Measurements from ENCODE around the gene MACF1. TPM values are rescaled to one million over a fixed set of nuclear protein-coding genes. Genes with fewer than 3 reads are reported as not detected.

MACF1 gene
- total and polyA plus RNA-seq, 4 donors = 23.3 to 216 (median 51.2) TPM

- Histone ChIP-seq H3K27ac (ENCODE audit: low read depth in 1 of 2, low read length in 2 of 2) (no peak overlapping the region), H3K9me3 (ENCODE audit: control insufficient read depth in 4 of 4, low read length in 3 of 4) (no peaks in the 10 kb centered on the region), H3K27me3 (ENCODE audit: control insufficient read depth in 4 of 4, insufficient read depth in 4 of 4, low read length in 3 of 4) (no peaks in the 10 kb centered on the region), H3K9ac (ENCODE audit: low read depth in 1 of 2, low read length in 2 of 2) (no peak overlapping the region), H3K4me3 (ENCODE audit: low read depth in 1 of 3, low read length in 3 of 3) (no peak overlapping the region), H3K4me1 (ENCODE audit: control insufficient read depth in 4 of 4, insufficient read depth in 4 of 4, low read length in 3 of 4) (peaks cover 3 to 22% (median 14%) of the 10 kb centered on the region in 4 donors), H3K36me3 (ENCODE audit: control insufficient read depth in 4 of 4, insufficient read depth in 3 of 4, low read depth in 1 of 4, low read length in 3 of 4) (no peaks in the 10 kb centered on the region)
- TF ChIP-seq FOXA2 (IDR thresholded peaks at IDR 0.05) = no peak
- TF ChIP-seq JUND (IDR thresholded peaks at IDR 0.05) = no peak
- no peak for TF ChIP-seq EGR1 (IDR thresholded peaks at IDR 0.05; ENCODE audit: low read depth in 2 of 2)
- no peak for TF ChIP-seq ZBTB33 (IDR thresholded peaks at IDR 0.05)
- peak in 1 of 2 donors; percentile 31 for TF ChIP-seq RXRA (IDR thresholded peaks at IDR 0.05)
- TF ChIP-seq FOXA1 (IDR thresholded peaks at IDR 0.05) = no peak
- no peak for TF ChIP-seq CTCF (IDR thresholded peaks at IDR 0.05; ENCODE audit: low read depth, low read length, missing input control)
- no peak for TF ChIP-seq ATF3 (IDR thresholded peaks at IDR 0.05)
- TF ChIP-seq HNF4A (conservative IDR thresholded peaks at IDR 0.05) = peak; percentile 77 to 78
- TF ChIP-seq YY1 (IDR thresholded peaks at IDR 0.05) = no peak
- no peak for TF ChIP-seq TAF1 (conservative IDR thresholded peaks at IDR 0.05)
- no peak for TF ChIP-seq RAD21 (IDR thresholded peaks at IDR 0.05)
- DNase-seq (ENCODE audit: low spot score) = no peak
- 52% methylated on average over 10 of the region's 10 CpGs for WGBS
These were observed 16.7 kb downstream of the MACF1 start for GRCh38 chr1:39220891-39221870.

- Histone ChIP-seq H3K27me3 (ENCODE audit: control insufficient read depth in 4 of 4, insufficient read depth in 4 of 4, low read length in 3 of 4) (no peaks in the 10 kb centered on the region), H3K9ac (ENCODE audit: low read depth in 1 of 2, low read length in 2 of 2) (no peak overlapping the region), H3K27ac (ENCODE audit: low read depth in 1 of 2, low read length in 2 of 2) (no peak overlapping the region), H3K36me3 (ENCODE audit: control insufficient read depth in 4 of 4, insufficient read depth in 3 of 4, low read depth in 1 of 4, low read length in 3 of 4) (no peaks in the 10 kb centered on the region), H3K4me1 (ENCODE audit: control insufficient read depth in 4 of 4, insufficient read depth in 4 of 4, low read length in 3 of 4) (peaks cover 0 to 22% (median 13%) of the 10 kb centered on the region in 4 donors), H3K4me3 (ENCODE audit: low read depth in 1 of 3, low read length in 3 of 3) (no peak overlapping the region), H3K9me3 (ENCODE audit: control insufficient read depth in 4 of 4, low read length in 3 of 4) (no peaks in the 10 kb centered on the region)
- DNase-seq (ENCODE audit: low spot score) = no peak
- TF ChIP-seq HNF4A (conservative IDR thresholded peaks at IDR 0.05) (no peak), ZBTB33 (IDR thresholded peaks at IDR 0.05) (no peak), HNF4G (IDR thresholded peaks at IDR 0.05) (no peak)
These were observed 19.9 kb downstream of the MACF1 start for GRCh38 chr1:39224295-39224829.
